ENCODE results near the gene STRADA. TPM values are rescaled to one million over a fixed set of nuclear protein-coding genes. Genes with fewer than 3 reads are reported as not detected.
A peak's percentile ranks its signal among the peaks of the same experiment; 100 is the strongest.

Gene STRADA
- total and polyA plus RNA-seq, 3 experiments from 2014 or later: 22.8 to 57.2 (median 56.7) TPM

DNA sequence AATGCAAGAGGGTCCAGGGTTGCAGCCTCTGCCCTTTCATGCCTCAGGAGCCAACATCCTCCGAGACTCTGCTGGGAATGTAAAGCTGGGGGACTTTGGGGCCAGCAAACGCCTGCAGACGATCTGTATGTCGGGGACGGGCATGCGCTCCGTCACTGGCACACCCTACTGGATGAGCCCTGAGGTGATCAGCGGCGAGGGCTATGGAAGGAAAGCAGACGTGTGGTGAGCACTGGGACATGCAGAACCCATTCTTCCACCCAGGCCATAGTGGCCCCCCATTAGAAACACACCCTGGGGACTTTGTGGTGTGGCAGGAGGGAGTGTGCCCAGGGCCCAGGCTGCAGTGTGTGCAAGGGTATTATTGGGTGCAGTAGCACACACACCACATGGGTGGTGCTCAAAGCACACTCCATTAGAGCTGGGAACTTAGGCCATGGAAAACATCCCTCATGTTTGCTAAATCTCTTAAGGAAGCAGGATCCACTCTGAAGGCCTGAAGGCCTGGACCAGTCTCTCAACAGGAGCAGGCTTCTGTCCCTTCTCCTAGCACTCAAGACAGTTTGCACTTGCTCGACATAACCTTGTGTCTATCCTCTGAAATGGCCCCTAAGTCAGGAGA, 49.3 kb downstream of the STRADA start:
- H3K36me3 ChIP-seq (ENCODE audit: insufficient read depth, low read length): peaks cover 39% of the 10 kb centered on the region
- DNase-seq: no peak
- H3K4me3 ChIP-seq (ENCODE audit: low read length): no peak overlapping the region
- H3K9me3 ChIP-seq (ENCODE audit: low read length): no peaks in the 10 kb centered on the region
- no peak overlapping the region for H3K27ac ChIP-seq (ENCODE audit: low read depth, low read length)
- H3K27me3 ChIP-seq (ENCODE audit: insufficient read depth, low read length, poor library complexity, severe bottlenecking): no peaks in the 10 kb centered on the region
- peaks cover 0 to 93% (median 8%) of the 10 kb centered on the region in 3 donors for H3K36me3 Mint-ChIP-seq
- CTCF ChIA-PET: interaction anchor here (1.4 to 10.4 kb wide), 3 partner anchors 10 to 267 kb away, joined by 3 to 251 read pairs (median 5); no protein-coding TSS in a partner anchor
- peak overlapping the region in 1 of 7 donors; percentile 65 for H3K4me3 Mint-ChIP-seq
- POLR2A ChIA-PET: interaction anchor here (7.5 kb wide), 1 partner anchor 16 kb away, joined by 270 read pairs; no protein-coding TSS in a partner anchor
- no peaks in the 10 kb centered on the region for H3K27me3 Mint-ChIP-seq
- H3K9me3 Mint-ChIP-seq: no peaks in the 10 kb centered on the region
- H3K4me1 Mint-ChIP-seq: peaks cover 42 to 56% (median 46%) of the 10 kb centered on the region in 3 donors
- H3K4me1 ChIP-seq (ENCODE audit: insufficient read depth, low read length): peaks cover 36% of the 10 kb centered on the region
- peak overlapping the region; percentile 9 to 97 (median 80) for H3K27ac Mint-ChIP-seq

GRCh38 chr17:63689479-63689878, 52.1 kb downstream of the STRADA start:
- H3K27me3 Mint-ChIP-seq: no peaks in the 10 kb centered on the region
- H3K9me3 Mint-ChIP-seq: no peaks in the 10 kb centered on the region
- Histone ChIP-seq H3K4me3 (ENCODE audit: low read length) (no peak overlapping the region), H3K27me3 (ENCODE audit: insufficient read depth, low read length, poor library complexity, severe bottlenecking) (no peaks in the 10 kb centered on the region), H3K4me1 (ENCODE audit: insufficient read depth, low read length) (peaks cover 8% of the 10 kb centered on the region), H3K27ac (ENCODE audit: low read depth, low read length) (no peak overlapping the region), H3K36me3 (ENCODE audit: insufficient read depth, low read length) (peaks cover 41% of the 10 kb centered on the region), H3K9me3 (ENCODE audit: low read length) (no peaks in the 10 kb centered on the region)
- peaks cover 15 to 28% (median 21%) of the 10 kb centered on the region in 3 donors for H3K4me1 Mint-ChIP-seq
- no peak for DNase-seq
- CTCF ChIA-PET: interaction anchor here (1.1 to 10.4 kb wide), 2 partner anchors 21 to 78 kb away, joined by 3 to 251 read pairs; no protein-coding TSS in a partner anchor
- peaks cover 0 to 91% (median 9%) of the 10 kb centered on the region in 3 donors for H3K36me3 Mint-ChIP-seq
- H3K27ac Mint-ChIP-seq: peak overlapping the region in 2 of 8 donors; percentile 22 to 81
- no peak overlapping the region for H3K4me3 Mint-ChIP-seq
- POLR2A ChIA-PET: no interaction called here

GRCh38 chr17:63688396-63689020, 53.1 kb downstream of the STRADA start:
- ChIA-PET POLR2A (no interaction called here), CTCF (interaction anchor here (1.1 to 2.6 kb wide), 2 partner anchors 10 to 22 kb away, joined by 3 to 10 read pairs; no protein-coding TSS in a partner anchor)
- H3K4me1 Mint-ChIP-seq: peaks cover 10 to 18% (median 12%) of the 10 kb centered on the region in 3 donors
- H3K4me3 Mint-ChIP-seq: no peak overlapping the region
- Histone ChIP-seq H3K36me3 (ENCODE audit: insufficient read depth, low read length) (peaks cover 42% of the 10 kb centered on the region), H3K4me1 (ENCODE audit: insufficient read depth, low read length) (no peaks in the 10 kb centered on the region), H3K9me3 (ENCODE audit: low read length) (no peaks in the 10 kb centered on the region), H3K27ac (ENCODE audit: low read depth, low read length) (no peak overlapping the region), H3K27me3 (ENCODE audit: insufficient read depth, low read length, poor library complexity, severe bottlenecking) (no peaks in the 10 kb centered on the region), H3K4me3 (ENCODE audit: low read length) (no peak overlapping the region)
- no peaks in the 10 kb centered on the region for H3K27me3 Mint-ChIP-seq
- no peak for DNase-seq
- no peaks in the 10 kb centered on the region for H3K9me3 Mint-ChIP-seq
- H3K27ac Mint-ChIP-seq: peak overlapping the region in 2 of 8 donors; percentile 47 to 59
- H3K36me3 Mint-ChIP-seq: peaks cover 0 to 90% (median 9%) of the 10 kb centered on the region in 3 donors

- H3K4me3 ChIP-seq (ENCODE audit: low read length): no peak overlapping the region
- ChIA-PET POLR2A (no interaction called here), CTCF (interaction anchor here (2.6 kb wide), 1 partner anchor 24 kb away, joined by 10 read pairs; no protein-coding TSS in a partner anchor)
- Mint-ChIP-seq H3K27ac (peak overlapping the region in 6 of 8 donors; percentile 30 to 93 (median 60)), H3K27me3 (no peaks in the 10 kb centered on the region), H3K9me3 (no peaks in the 10 kb centered on the region), H3K36me3 (peaks cover 0 to 90% (median 7%) of the 10 kb centered on the region in 3 donors), H3K4me3 (no peak overlapping the region), H3K4me1 (peaks cover 0 to 2% (median 0%) of the 10 kb centered on the region in 3 donors)
- no peaks in the 10 kb centered on the region for H3K9me3 ChIP-seq (ENCODE audit: low read length)
- no peaks in the 10 kb centered on the region for H3K27me3 ChIP-seq (ENCODE audit: insufficient read depth, low read length, poor library complexity, severe bottlenecking)
- DNase-seq: no peak
- peaks cover 48% of the 10 kb centered on the region for H3K36me3 ChIP-seq (ENCODE audit: insufficient read depth, low read length)
- no peak overlapping the region for H3K27ac ChIP-seq (ENCODE audit: low read depth, low read length)
- no peaks in the 10 kb centered on the region for H3K4me1 ChIP-seq (ENCODE audit: insufficient read depth, low read length)
Observed at GRCh38 chr17:63686138-63686685, 55.4 kb downstream of the STRADA start.

GRCh38 chr17:63685578-63685977, 56.0 kb downstream of the STRADA start:
- Histone ChIP-seq H3K4me1 (ENCODE audit: insufficient read depth, low read length) (no peaks in the 10 kb centered on the region), H3K9me3 (ENCODE audit: low read length) (no peaks in the 10 kb centered on the region), H3K27ac (ENCODE audit: low read depth, low read length) (no peak overlapping the region), H3K27me3 (ENCODE audit: insufficient read depth, low read length, poor library complexity, severe bottlenecking) (no peaks in the 10 kb centered on the region), H3K4me3 (ENCODE audit: low read length) (no peak overlapping the region), H3K36me3 (ENCODE audit: insufficient read depth, low read length) (peaks cover 47% of the 10 kb centered on the region)
- DNase-seq: no peak
- H3K36me3 Mint-ChIP-seq: peaks cover 0 to 90% (median 10%) of the 10 kb centered on the region in 3 donors
- ChIA-PET CTCF (interaction anchor here (1.1 kb wide), 1 partner anchor 25 kb away, joined by 4 read pairs; no protein-coding TSS in a partner anchor), POLR2A (no interaction called here)
- no peaks in the 10 kb centered on the region for H3K27me3 Mint-ChIP-seq
- H3K9me3 Mint-ChIP-seq: no peaks in the 10 kb centered on the region
- no peaks in the 10 kb centered on the region for H3K4me1 Mint-ChIP-seq
- H3K27ac Mint-ChIP-seq: peak overlapping the region in 6 of 8 donors; percentile 32 to 93 (median 76)
- no peak overlapping the region for H3K4me3 Mint-ChIP-seq

GRCh38 chr17:63685041-63685440, 56.6 kb downstream of the STRADA start:
- H3K36me3 Mint-ChIP-seq: peaks cover 0 to 90% (median 12%) of the 10 kb centered on the region in 3 donors
- H3K27me3 ChIP-seq (ENCODE audit: insufficient read depth, low read length, poor library complexity, severe bottlenecking): no peaks in the 10 kb centered on the region
- H3K4me3 Mint-ChIP-seq: no peak overlapping the region
- peak overlapping the region in 3 of 8 donors; percentile 32 to 73 (median 58) for H3K27ac Mint-ChIP-seq
- DNase-seq: no peak
- H3K4me1 Mint-ChIP-seq: no peaks in the 10 kb centered on the region
- no peaks in the 10 kb centered on the region for H3K4me1 ChIP-seq (ENCODE audit: insufficient read depth, low read length)
- H3K36me3 ChIP-seq (ENCODE audit: insufficient read depth, low read length): peaks cover 42% of the 10 kb centered on the region
- no peaks in the 10 kb centered on the region for H3K27me3 Mint-ChIP-seq
- ChIA-PET POLR2A (no interaction called here), CTCF (interaction anchor here (0.6 to 1.6 kb wide), 3 partner anchors 17 to 79 kb away, joined by 3 to 4 read pairs (median 3); no protein-coding TSS in a partner anchor)
- no peak overlapping the region for H3K27ac ChIP-seq (ENCODE audit: low read depth, low read length)
- H3K9me3 Mint-ChIP-seq: no peaks in the 10 kb centered on the region
- no peak overlapping the region for H3K4me3 ChIP-seq (ENCODE audit: low read length)
- H3K9me3 ChIP-seq (ENCODE audit: low read length): no peaks in the 10 kb centered on the region

- Mint-ChIP-seq H3K9me3 (no peaks in the 10 kb centered on the region), H3K4me1 (peaks cover 0 to 4% (median 0%) of the 10 kb centered on the region in 3 donors), H3K27ac (peak overlapping the region in 4 of 8 donors; percentile 8 to 55 (median 34)), H3K36me3 (peaks cover 0 to 85% (median 12%) of the 10 kb centered on the region in 3 donors), H3K4me3 (no peak overlapping the region), H3K27me3 (no peaks in the 10 kb centered on the region)
- Histone ChIP-seq H3K27ac (ENCODE audit: low read depth, low read length) (no peak overlapping the region), H3K4me3 (ENCODE audit: low read length) (no peak overlapping the region), H3K27me3 (ENCODE audit: insufficient read depth, low read length, poor library complexity, severe bottlenecking) (no peaks in the 10 kb centered on the region), H3K9me3 (ENCODE audit: low read length) (no peaks in the 10 kb centered on the region), H3K4me1 (ENCODE audit: insufficient read depth, low read length) (no peaks in the 10 kb centered on the region), H3K36me3 (ENCODE audit: insufficient read depth, low read length) (peaks cover 25% of the 10 kb centered on the region)
- ChIA-PET POLR2A (no interaction called here), CTCF (interaction anchor here (1.0 to 1.9 kb wide), 3 partner anchors 10 to 71 kb away, joined by 3 to 5 read pairs (median 3); no protein-coding TSS in a partner anchor)
- no peak for DNase-seq
Observed at GRCh38 chr17:63682981-63683380, 58.6 kb downstream of the STRADA start.
